Tibial artery (tissue), 4 donors: ENCODE data around the gene PARD3B.

Experiments used
- DNase-seq, 2 donors: peaks; one replicate each; pipeline ENCODE4 v3.0.0-alpha.2; 2019
- H3K27ac ChIP-seq, 2 donors: fragments of 200-600 bp; sonication (generic) in 1 of 2; 1 replicate in 1 of 2; 2 replicates in 1 of 2; pipeline ENCODE4 v1.5.1; 2018 to 2019; ENCODE audit warnings: mild to moderate bottlenecking in 1 of 2
- H3K27me3 ChIP-seq, 2 donors: fragments of 200-600 bp; sonication (generic) in 1 of 2; one replicate each; pipeline versions ENCODE4 v1.5.1 to v1.6.0; 2016 to 2019
- H3K36me3 ChIP-seq, 3 donors: fragments of 200-600 bp; sonication (generic) in 2 of 3; one replicate each; pipeline ENCODE4 v1.5.1; 2016 to 2019; ENCODE audit warnings: mild to moderate bottlenecking in 2 of 3
- H3K4me1 ChIP-seq, 4 donors: fragments of 200-600 bp; sonication (generic) in 2 of 4; 1 replicate in 3 of 4; 2 replicates in 1 of 4; pipeline ENCODE4 v1.5.1; 2016 to 2019
- H3K4me3 ChIP-seq, 2 donors: fragments of 200-600 bp; sonication (generic) in 1 of 2; 1 replicate in 1 of 2; 2 replicates in 1 of 2; pipeline ENCODE4 v1.5.1; 2018 to 2019; ENCODE audit warnings: mild to moderate bottlenecking in 2 of 2
- H3K9me3 ChIP-seq, 3 donors: fragments of 200-600 bp; sonication (generic) in 1 of 3; one replicate each; pipeline ENCODE4 v1.5.1; 2016 to 2019
- intact Hi-C: fragments of 100-400 bp; cut with DNase I; formaldehyde crosslinking; loops from one replicate; pipeline ENCODE4 v1.15.0; 2023; ENCODE audit warnings: low total_unique reads
- TF ChIP-seq, protein P1 (sequence below), 2 experiments: fragments of 200-600 bp in 1 of 2; fragments of 450-650 bp in 1 of 2; IDR thresholded peaks; one replicate each; pipeline ENCODE4 v1.5.1; 2017 to 2019; ENCODE audit warnings: antibody characterized with exemption in 2 of 2, mild to moderate bottlenecking in 1 of 2, moderate library complexity in 1 of 2

Gene PARD3B

DNA sequence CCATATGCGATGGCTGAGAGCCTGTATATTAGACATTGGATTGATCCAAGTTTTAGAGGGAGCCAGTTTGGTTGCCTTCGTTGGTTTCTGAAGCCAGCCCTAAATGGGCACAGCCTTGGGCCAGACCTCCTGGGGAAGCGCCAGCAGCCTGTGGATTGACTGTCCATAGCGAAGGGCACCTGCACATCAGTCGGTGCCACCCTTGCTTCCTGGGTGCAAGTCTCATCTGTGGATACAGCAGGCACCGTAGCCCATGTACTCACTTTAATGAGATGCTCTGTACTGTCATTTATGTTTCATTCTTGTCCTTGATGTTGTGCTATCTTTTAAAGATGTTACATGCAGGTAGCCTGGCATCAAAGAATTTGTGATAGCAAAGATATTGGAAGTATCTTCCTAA is 600.6 kb downstream of the PARD3B start:
- Histone ChIP-seq H3K36me3 (no peaks in the 10 kb centered on the region), H3K27me3 (no peaks in the 10 kb centered on the region), H3K4me1 (no peaks in the 10 kb centered on the region), H3K4me3 (no peak overlapping the region), H3K9me3 (no peaks in the 10 kb centered on the region), H3K27ac (no peak overlapping the region)
- DNase-seq: no peak
- TF ChIP-seq, protein P1, sequence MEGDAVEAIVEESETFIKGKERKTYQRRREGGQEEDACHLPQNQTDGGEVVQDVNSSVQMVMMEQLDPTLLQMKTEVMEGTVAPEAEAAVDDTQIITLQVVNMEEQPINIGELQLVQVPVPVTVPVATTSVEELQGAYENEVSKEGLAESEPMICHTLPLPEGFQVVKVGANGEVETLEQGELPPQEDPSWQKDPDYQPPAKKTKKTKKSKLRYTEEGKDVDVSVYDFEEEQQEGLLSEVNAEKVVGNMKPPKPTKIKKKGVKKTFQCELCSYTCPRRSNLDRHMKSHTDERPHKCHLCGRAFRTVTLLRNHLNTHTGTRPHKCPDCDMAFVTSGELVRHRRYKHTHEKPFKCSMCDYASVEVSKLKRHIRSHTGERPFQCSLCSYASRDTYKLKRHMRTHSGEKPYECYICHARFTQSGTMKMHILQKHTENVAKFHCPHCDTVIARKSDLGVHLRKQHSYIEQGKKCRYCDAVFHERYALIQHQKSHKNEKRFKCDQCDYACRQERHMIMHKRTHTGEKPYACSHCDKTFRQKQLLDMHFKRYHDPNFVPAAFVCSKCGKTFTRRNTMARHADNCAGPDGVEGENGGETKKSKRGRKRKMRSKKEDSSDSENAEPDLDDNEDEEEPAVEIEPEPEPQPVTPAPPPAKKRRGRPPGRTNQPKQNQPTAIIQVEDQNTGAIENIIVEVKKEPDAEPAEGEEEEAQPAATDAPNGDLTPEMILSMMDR (IDR thresholded peaks at IDR 0.05): no peak
- intact Hi-C loops: no loop called here

DNA sequence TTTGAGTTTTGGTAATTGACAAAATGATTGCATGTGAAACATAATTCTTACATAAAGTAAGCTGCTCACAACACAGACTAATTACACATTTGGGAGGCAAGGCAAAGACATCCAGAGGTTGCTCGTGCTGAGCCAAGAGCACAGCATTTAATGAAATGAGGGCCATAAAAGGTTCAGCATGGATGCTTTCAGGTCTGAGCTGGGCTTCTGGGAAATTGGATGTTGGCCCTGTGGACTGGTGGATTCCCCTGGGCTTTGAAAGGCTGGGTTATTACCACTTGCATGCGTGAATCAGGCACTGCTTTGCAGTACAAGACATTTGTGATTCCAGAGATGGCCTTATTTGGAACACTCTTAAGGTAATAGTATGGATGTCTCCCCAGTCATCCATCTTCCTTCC is 603.5 kb downstream of the PARD3B start:
- no peaks in the 10 kb centered on the region for H3K9me3 ChIP-seq
- no peak overlapping the region for H3K27ac ChIP-seq
- H3K36me3 ChIP-seq: no peaks in the 10 kb centered on the region
- H3K4me3 ChIP-seq: no peak overlapping the region
- intact Hi-C loops: no loop called here
- TF ChIP-seq, protein P1 (IDR thresholded peaks at IDR 0.05): no peak
- H3K4me1 ChIP-seq: no peaks in the 10 kb centered on the region
- DNase-seq: no peak
- H3K27me3 ChIP-seq: no peaks in the 10 kb centered on the region

DNA sequence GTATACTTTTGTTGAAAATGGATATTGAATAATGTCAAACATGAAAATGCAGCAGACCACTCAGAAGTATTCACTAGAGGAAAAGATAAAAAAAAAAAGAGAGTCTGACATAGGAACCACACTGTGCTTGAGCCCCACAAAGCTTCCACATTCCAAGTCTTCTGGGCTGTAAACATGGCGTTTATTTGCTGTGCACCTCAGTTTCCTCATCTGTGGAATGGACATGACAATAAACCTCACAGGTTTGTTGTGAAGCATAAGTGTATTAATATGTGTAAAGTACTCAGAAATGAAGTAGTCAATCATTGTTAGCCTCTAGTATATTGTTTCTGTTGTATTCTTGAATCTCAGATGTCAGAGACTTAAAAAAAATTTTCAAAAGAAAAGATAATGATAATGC is 611.2 kb downstream of the PARD3B start:
- DNase-seq: no peak
- Histone ChIP-seq H3K9me3 (no peaks in the 10 kb centered on the region), H3K4me3 (no peak overlapping the region), H3K4me1 (no peaks in the 10 kb centered on the region), H3K36me3 (peaks cover 0 to 7% (median 0%) of the 10 kb centered on the region in 3 donors), H3K27ac (no peak overlapping the region), H3K27me3 (no peaks in the 10 kb centered on the region)
- intact Hi-C loops: no loop called here
- TF ChIP-seq, protein P1 (IDR thresholded peaks at IDR 0.05): no peak

DNA sequence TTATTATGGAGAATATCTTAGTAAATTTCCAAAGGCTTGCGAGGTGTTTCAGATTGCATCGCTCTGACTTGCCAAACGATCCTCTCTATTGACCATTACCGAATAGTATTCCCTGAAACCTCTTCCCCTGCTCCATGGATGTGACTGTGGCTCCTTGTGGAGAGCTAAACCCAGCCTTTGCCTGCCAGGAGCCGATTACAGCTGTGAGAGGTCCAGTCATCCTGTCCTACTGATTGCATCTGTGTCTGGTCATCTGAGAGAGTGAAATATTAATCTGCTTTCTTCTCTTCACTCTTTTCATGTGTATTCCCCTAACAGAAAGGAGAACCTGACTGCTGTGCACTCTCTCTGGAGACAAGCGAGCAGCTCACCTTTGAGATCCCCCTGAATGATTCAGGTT is 613.1 kb downstream of the PARD3B start:
- H3K4me1 ChIP-seq: no peaks in the 10 kb centered on the region
- peaks cover 0 to 7% (median 0%) of the 10 kb centered on the region in 3 donors for H3K36me3 ChIP-seq
- no peak overlapping the region for H3K27ac ChIP-seq
- H3K9me3 ChIP-seq: no peaks in the 10 kb centered on the region
- intact Hi-C loops: no loop called here
- DNase-seq: no peak
- TF ChIP-seq, protein P1 (IDR thresholded peaks at IDR 0.05): no peak
- no peaks in the 10 kb centered on the region for H3K27me3 ChIP-seq
- H3K4me3 ChIP-seq: no peak overlapping the region

DNA sequence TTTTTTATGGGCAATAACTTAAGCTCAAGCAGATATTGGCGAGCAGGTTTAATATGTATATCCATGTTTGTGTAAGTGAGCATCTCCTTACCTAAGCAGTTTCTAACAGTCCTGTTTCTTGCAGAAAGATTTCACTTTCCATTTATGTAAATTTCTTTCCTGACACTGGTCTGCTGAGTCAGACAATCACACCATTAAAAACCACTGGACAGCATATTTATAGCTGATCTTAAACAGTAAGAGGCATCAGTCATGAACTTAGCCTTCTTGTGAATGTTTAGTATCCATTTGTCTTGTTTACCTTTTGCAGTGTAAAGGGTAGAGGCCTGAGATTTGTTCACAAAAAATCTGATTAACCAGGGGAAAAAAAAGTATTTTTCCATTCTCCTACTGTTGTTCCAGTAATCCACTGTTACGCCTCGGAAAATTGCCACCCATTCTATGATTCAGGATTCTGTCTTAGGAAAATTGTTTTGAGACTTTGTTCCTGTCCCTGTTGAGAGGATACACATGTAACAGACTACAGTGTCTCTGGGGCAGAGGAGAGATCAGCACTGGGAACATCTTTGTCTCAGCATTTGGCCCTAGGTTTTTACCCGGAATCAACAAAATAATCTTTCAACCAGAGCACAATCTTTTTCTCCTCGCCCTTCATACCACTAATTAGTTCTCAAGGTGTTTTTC is 616.0 kb downstream of the PARD3B start:
- TF ChIP-seq, protein P1 (IDR thresholded peaks at IDR 0.05): no peak
- intact Hi-C loops: no loop called here

DNA sequence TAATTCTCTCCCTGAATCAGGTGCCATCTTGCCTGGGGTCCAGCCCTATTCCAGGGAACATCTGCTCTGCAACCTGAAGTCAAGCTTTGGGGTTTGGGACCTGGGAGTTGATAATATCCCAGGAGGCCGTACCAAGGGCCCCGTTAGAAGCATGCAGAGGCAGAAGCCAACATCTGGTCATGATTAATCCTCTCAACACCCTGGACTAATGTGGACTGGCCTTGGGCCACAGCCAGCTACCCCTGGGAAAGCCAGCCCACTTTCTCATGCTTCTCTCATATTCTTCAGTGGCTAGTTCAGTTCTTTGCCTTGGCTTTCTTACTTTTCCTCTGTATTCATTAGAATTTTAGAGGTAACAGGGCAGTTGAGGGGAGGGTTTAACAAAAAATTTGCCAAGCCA is 621.5 kb downstream of the PARD3B start:
- no peaks in the 10 kb centered on the region for H3K27me3 ChIP-seq
- no peaks in the 10 kb centered on the region for H3K4me1 ChIP-seq
- TF ChIP-seq, protein P1 (IDR thresholded peaks at IDR 0.05): no peak
- no peak overlapping the region for H3K4me3 ChIP-seq
- intact Hi-C loops: no loop called here
- H3K27ac ChIP-seq: no peak overlapping the region
- no peaks in the 10 kb centered on the region for H3K9me3 ChIP-seq
- no peaks in the 10 kb centered on the region for H3K36me3 ChIP-seq
- no peak for DNase-seq

More for the DNA sequence above, 616.0 kb downstream of the PARD3B start:
- Histone ChIP-seq H3K4me3 (no peak overlapping the region), H3K9me3 (no peaks in the 10 kb centered on the region), H3K27ac (no peak overlapping the region), H3K36me3 (peaks cover 0 to 7% (median 0%) of the 10 kb centered on the region in 3 donors), H3K4me1 (no peaks in the 10 kb centered on the region), H3K27me3 (no peaks in the 10 kb centered on the region)
- no peak for DNase-seq
